ENCODE data around the gene VPS29.

- TF ChIP-seq CTCF (conservative IDR thresholded peaks at IDR 0.05; ENCODE audit: low read depth, low read length), result no peak
- no peak for TF ChIP-seq EZH2 (IDR thresholded peaks at IDR 0.05; ENCODE audit: low read length, unreplicated experiment)
These were observed 29.9 kb upstream of the VPS29 start for GRCh38 chr12:110531741-110532333.

Data from PC-3 (cell line).